Measurements from ENCODE around the gene PDE3A.
"Not testable (repeated sequence)": the region's sequence is repeated elsewhere in the genome, so short reads cannot be mapped to it uniquely, and the experiment has no call there.

The PDE3A gene

DNA sequence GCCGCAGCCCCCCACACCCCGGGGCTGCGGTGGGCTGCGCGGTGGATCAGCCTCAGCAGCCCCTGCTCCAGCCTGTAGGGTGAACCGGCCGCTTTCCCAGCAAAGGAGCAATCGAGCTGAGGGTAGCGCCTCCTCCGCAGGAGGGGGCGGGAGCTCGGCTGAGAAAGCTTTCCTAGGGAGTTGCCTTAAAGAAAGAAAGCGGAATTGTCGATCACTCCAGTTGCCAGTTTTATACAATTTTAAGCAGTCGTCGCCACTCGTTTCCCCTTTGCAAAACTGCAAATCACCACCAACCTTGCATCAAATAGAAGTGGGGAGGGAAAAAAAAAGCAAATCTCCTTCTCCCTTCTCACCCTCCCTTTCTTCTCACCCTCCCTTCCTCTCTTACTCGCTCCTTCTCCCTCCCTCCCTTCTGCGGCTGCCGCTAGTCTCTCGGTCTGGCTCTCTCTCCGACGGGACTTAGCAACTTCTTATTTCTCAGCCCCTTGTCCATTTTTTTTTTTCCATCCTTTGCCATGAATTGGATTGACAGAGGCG lies at the start of gene PDE3A:
PDE3A (plus strand) TSS at position 424 of the 537 bp plus-strand sequence. CDS start 748 bp downstream, outside the sequence.
- no peak for DNase-seq

DNA sequence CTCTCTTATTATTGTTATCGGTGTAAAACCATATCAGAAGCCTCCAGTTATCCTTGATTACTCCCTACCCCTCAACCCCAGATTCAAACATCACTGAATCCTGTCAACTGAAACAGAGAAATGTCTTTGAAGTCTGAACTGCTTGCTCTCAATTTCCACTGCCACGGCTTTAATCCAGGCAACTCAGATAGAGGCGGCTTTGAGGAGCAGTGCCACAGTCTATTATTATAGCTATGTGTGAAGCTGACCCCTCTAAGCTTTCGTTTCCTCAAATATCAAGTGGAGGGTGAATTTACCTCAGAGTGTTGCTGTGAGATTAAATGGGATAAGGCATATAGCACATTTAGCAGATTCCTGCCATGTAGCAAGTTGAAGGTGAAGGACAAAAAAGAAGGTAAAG lies 49.0 kb upstream of the PDE3A start:
- no peak for DNase-seq

DNA sequence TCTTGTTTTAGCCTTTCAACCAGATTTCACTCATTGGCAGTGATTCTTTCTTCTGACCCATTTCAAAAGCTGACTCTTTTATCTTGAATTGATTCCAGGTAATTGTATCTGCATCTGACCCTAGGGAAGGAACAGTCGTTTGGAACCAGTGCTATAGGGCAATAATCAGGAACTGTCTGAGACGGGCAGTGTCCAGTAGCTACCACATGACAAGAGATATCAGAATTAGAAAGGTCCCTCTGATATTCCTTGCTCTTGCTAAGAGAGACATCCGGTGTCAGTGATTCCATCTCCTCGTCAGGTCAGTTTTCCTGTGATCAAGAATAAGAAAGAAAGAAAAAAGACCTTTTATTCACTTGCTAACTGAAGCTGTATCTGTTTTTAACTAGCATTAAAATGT lies 47.8 kb upstream of the PDE3A start:
- no peak for DNase-seq

DNA sequence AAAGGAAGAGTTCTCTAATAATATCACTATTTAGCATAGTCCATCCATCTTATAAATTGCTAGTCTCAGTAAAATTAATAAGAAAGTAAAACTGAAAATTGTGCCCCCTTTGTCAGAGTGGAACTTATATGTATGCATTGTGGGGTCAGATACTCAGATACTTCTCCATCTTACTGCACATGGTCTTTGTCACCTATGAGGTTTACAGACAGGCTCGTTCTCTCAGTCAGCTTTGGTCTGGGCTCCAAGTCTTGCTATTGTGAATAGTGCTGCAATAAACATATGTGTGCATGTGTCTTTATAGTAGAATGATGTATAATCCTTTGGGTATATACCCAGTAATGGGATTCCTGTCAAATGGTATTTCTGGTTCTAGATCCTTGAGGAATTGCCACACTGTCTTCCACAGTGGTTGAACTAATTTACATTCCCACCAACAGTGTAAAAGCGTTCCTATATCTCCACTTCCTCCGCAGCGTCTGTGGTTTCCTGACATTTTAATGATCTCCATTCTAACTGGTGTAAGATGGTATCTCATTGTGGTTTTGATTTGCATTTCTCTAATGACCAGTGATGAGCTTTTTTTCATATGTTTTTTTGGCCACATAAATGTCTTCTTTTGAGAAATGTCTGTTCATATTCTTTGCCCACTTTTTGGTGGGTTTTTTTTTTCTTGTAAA lies 37.4 kb upstream of the PDE3A start:
- DNase-seq, result not testable (repeated sequence)

DNA sequence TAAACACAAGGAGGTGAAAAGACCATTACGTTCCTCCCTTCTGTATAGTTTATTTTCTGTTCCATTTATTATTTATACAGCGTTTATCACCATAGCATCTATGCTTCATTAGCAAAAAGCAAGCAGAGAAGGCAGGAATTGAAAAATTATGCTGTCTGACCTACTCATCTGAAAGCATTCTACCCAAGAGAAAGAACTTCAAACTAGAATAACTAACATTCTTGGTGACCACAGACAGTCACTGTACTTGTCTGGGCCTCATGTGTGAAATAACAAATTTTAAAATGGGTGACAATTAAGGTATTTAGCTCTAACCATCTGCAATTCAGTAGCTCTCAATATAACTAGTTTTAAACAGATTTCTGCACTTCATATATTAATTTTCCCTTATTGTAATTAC lies 29.3 kb upstream of the PDE3A start:
- no peak for DNase-seq

DNA sequence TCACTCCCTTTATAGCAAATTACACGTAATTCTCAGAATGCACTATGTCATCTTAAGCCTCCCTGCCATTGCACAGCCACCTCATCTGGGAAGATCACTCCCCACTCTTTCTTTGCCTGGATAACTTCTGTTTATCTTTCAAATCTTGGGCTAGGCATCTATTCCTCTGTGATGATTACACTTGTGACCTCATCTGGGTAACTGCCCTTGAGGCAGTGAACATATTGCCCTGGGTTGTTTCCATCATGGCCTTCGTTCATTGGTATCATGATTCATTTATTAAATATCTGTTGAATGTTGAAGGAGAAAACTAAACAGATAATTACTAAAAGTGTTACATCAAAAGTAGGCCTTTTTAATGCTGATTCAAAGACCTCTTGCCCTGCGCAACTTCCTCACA lies 26.2 kb upstream of the PDE3A start:
- no peak for DNase-seq

DNA sequence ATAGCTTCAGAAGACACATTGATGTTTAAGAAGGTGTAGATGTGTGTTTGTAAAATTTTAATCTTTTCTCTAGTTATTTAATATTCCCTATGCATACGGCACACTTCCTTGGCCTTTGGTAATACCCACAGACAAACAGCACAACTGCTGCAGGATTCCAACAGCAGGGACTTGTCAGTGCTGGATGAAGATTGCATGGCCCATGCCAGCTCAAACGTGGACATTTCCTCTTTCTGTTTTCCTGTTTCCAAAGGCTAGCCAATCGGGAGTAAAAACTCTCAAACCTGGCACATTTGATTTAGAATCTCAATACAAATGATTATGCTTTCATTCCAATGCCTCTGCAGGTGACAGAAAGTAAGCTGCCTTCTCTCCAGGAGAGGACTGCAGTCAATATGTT lies 22.5 kb upstream of the PDE3A start:
- no peak for DNase-seq

DNA sequence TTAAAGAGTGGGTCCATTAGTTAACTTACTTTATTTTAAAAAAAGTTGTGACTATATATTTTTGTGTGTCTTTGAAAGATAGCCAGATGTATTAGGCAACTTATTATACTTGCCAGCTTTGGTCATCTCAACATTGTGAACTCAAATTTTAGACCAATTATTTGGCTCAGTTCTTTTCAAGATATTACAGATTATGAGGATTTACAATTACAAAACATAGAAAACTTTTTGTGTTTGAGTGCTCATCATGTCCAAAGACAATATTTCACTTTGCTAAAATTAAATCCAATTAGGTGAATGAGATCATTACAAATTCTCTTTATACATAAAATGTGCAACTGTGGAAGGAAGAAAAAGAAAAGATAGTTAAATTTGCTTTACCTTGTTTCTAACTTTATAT lies 18.3 kb upstream of the PDE3A start:
- no peak for DNase-seq

DNA sequence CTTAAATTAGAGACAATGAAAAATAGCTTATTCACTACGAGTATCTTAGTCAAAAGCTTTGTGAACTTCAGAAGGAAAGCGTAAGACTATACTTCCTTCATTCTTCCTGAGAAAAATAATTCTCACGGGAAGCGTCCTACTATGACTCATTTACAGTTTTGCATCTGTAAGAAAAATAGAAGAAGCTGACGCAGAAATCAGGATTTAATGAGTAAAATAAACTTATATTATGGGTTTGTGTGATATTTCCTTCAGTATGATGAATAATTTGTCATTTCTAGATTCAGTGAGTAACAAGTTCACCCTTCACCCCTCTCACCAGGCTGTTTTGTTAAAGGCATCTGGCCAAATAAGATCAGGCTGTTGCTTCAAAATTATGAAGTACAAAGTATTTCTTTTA lies 17.8 kb upstream of the PDE3A start:
- no peak for DNase-seq

DNA sequence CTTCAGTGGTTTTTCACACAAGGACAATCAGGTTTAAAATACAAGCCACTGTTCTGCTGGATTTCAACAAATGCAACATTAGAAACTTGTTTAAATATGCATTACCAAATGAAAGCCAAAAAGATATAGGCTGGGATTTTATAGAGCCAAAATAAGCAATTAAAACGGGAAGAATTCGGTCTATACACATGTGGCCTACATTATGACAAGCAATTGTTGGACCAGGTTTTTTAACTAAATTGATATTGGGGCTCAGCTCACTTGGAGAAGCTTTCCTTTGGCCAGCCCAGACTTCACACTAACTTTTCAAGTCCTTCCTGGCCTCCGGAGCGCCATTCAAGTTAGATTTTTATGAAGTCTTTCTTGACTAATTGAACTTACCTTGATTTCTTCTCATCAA lies 16.9 kb upstream of the PDE3A start:
- DNase-seq, result no peak

DNA sequence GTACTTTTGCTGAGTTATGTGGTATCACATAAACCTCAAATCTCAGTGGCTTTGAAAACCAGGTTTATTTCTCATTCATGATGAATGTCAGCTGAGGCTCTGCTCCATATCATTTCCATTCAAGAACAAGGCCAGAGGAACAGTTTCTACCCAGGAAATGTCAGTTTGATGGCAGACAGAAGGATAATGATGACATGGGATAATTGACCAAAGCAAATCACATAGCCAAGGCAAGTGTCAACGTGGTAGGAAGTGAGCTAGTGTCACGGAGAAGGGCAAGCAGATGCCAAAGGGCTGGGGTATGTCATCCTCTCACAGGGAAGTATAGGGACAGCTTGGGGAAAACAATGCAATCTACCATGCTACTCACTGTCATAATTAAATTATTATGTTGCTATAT lies 12.3 kb upstream of the PDE3A start:
- no peak for DNase-seq

DNA sequence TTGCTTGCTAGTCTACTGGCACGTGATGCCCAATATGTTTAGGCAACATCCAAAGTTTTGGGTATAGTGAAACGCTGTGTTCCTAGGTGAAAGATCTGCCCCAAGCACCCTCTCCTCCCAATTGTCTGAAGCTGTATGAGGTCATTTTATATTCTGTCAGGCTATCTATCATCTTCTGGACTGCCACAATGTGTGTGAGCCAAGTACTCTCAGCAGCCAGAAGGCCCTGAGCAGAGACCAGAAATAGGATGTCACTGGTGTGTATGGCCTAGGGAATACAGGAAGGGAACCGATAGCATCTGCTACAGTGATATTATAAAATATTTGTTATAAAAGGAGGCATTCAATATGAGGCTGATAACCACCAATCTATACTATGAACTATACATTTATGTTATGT lies 7.9 kb upstream of the PDE3A start:
- DNase-seq, result no peak

DNA sequence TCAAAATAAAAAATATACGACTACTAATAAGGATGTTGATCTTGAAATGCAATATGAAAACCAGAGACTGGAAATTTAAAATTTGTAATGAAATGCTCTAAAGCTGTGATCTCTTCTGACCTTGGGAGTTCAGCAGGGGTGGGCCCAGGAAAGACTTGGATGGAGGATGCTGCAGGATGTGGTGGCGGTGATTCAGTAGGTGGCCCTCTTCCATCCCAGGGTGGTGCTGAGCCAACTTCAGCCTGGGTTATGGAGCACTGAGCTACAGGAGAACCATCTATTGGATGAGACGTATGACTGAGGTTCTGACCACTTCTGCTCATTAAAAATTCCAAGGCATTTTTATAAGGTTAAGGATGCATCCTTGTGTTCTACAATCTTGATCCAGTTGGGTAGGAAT lies 6.9 kb upstream of the PDE3A start:
- no peak for DNase-seq

DNA sequence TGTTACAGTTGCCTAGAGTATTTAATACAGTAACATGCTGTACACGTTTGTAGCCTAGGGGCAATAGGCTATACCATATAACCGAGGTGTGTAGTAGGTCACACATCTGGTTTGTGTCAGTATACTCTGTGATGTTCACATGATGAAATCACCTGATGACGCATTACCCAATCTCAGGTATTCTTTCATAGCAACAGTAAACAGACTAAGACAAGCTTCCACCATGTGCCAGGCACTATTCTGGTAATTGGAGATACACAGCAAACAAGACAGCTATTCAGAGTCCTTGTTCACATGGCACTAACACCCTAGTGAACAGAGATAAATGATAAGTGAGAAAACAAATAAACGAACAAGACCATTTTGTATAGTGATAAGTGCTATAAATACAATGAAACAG lies 3.8 kb upstream of the PDE3A start:
- DNase-seq, result no peak

DNA sequence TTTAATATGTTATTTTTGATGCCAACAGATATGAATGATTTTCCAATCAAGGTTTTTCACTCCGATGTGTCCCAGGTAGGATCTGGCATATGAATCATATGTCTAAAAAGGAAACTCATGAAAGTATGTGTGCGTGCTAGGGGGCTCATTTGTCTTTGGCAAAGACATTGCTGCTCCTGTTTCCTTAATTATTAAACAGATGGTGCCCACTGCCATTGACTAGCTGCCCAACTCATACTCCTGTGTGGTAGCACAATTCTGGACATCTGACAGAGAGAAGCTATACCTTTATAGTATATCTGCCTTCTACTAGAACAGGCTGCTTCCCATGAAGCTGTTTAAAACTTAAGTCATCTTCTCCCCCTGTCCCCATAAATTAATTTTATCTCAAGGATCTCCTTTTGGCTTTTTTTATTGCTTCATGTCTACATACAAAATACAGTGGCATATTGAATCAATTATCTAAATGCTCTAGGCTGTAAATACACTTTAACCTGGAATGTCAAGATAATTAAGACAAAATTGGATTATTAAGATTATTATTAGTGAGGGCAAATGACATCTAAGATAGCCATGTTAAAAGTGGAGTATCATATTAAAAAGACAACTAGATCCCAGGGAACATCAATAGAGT lies 1.4 kb upstream of the PDE3A start:
- DNase-seq, result no peak

DNA sequence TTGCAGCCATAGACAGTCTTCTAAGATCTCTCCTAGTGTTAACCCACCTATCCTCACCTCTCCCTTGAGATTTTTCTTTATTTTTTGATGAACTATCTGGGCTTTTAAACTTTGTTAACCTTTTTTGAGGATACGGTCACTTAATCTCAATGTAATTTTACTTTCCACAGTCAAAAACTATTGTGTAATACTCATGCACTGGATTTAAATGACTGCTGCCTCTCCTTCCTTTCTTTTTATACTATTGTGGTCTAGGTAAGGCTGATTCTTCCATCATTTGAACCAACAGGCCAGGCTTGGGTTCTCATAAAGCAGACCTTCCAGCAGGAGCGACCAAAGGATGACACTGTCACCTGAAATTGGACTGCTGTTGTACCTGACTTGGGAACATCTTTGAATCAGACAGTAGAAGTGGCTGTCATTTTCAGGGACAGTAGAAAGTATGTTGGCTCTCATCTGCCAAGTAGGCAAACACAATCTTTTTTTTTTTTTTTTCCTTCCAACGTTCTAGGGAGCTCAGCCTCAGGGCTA lies 689 bp upstream of the PDE3A start:
- no peak for DNase-seq

DNA sequence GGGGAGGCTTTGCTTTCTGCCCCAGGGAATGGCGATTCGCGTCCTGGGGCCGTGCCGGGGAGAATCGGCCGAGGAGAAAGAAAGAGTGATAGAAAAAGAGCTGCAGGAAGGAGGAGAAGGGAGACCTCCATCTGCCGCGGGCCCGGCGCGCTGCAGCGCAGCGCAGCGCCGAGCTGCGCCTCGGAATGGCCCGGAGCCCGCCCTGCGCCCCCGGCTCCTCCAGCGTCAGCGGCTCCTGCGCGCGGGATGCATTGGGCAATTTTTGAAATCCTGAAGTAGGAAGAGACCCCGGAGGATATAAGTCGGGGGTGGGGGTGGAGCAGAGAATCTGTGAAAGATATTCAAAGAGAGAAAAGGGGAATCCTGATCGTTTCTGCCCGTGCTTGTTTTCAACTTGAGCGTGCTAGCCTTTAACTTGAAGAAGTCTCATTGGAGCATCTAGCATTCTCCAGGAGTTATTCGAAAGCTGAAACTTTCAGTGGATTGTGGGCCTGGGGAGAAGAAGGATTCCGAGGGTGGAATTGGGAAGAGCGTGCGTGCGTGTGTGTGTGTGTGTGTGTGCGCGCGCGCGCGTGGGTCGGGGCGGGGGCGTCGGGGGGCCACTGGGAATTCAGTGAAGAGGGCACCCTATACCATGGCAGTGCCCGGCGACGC lies 441 bp downstream of the PDE3A start:
- DNase-seq, result no peak

DNA sequence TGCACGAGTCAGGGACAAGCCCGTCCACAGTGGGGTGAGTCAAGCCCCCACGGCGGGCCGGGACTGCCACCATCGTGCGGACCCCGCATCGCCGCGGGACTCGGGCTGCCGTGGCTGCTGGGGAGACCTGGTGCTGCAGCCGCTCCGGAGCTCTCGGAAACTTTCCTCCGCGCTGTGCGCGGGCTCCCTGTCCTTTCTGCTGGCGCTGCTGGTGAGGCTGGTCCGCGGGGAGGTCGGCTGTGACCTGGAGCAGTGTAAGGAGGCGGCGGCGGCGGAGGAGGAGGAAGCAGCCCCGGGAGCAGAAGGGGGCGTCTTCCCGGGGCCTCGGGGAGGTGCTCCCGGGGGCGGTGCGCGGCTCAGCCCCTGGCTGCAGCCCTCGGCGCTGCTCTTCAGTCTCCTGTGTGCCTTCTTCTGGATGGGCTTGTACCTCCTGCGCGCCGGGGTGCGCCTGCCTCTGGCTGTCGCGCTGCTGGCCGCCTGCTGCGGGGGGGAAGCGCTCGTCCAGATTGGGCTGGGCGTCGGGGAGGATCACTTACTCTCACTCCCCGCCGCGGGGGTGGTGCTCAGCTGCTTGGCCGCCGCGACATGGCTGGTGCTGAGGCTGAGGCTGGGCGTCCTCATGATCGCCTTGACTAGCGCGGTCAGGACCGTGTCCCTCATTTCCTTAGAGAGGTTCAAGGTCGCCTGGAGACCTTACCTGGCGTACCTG lies 1.1 kb downstream of the PDE3A start:
- DNase-seq, result no peak

DNA sequence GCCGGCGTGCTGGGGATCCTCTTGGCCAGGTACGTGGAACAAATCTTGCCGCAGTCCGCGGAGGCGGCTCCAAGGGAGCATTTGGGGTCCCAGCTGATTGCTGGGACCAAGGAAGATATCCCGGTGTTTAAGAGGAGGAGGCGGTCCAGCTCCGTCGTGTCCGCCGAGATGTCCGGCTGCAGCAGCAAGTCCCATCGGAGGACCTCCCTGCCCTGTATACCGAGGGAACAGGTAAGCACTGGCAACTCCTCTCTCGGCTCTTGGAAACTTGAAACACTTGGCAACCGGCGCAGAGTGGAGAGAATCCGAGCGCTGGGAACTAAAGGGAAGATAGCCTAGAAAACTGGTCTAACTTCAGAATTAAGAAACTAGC lies 1.7 kb downstream of the PDE3A start:
- DNase-seq, result no peak

DNA sequence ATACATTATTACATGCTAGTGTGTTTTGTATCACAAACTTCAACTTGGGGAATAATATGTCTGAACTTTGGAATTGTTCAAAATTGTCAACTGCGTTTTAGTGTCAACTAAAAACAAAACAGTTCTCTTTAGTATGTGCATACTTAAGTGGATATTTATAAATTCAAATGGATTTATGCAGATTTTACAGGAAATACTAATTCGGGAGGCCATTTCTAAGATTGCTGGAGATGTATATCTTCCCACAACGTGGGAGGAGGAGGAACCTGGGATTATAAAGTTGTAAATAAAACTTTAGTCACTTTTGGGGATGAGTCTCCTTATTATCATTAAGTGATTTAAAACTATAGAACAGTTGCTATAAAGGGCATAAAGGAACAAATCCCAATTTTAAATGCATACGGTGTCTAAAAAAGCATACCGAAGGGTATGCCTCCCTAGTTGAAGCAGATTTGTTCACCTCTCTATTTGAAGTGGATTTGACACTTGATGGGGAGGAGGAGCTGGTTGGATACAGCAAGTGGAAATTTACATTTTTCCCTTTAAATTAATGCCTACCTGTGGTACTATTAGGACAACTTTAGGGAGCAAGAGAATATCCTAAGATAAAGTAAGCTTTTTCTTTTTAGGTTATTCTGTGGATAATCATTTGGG lies 2.7 kb downstream of the PDE3A start:
- no peak for DNase-seq

DNA sequence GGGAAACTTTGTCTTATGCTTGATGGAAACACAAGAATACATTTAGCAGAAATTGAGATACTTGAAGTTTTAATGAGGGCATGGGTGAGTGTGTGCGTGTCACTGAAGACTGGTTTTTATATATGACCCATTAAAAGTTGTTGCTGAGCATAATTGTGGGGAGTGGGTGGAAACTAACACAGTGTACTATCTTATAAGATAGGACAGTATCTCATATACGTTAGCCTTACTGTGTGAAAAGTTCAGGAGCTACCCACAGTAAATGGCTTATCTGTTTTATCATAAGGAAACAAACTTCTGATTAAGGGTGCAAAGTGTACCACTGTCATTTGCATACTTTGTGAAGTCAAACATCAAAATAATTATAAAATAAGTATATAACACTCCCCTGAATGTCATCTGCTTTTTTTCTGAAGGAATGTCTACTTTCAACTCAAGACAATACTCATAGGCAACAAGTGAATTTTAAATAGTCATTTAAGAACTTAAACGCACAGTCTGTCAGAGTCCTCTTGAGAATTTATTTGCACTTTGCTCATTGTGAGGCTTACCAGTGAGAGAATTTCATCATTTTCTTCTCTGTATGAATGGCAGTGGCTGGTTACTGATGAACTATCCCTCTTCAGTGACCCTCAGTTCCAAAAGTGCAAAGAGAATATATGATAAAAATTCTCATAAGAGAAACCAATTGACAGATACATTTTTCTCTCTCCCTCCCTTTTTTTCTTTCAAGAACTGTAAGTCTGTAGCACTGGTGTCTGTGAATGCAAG lies 4.2 kb downstream of the PDE3A start:
- DNase-seq, result no peak

DNA sequence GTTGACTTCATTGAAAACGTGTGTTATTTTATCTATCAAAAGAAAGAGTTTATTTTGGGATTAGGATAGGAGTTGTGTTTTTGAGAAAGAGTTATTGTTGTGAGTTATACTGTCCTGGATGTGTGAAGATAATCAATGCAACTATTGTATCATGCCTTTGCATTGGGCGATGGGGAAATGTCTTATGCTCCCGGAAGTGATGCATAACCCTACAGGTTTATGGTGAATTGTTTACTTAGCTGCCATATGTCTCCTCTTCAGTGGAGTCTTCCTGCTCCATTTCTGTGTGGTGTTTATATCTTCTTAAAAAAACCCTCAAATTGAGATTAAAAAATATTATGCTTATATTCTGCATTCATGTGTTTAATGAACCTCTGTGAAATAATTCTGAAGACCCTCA lies 6.5 kb downstream of the PDE3A start:
- DNase-seq, result no peak

All from stimulated activated CD4-positive, alpha-beta T cell treated with anti-CD3 and anti-CD28 coated beads, Interleukin-12 subunit alpha, Interleukin-12 subunit beta, amount 100 ng/mL, for 4 hours (primary cell).